ENCODE measurements around the gene ZNF688. TPM values are rescaled to one million over a fixed set of nuclear protein-coding genes. Genes with fewer than 3 reads are reported as not detected.
A peak's percentile ranks its signal among the peaks of the same experiment; 100 is the strongest.

Gene ZNF688
- total and polyA plus RNA-seq, 9 of the 15 experiments (the other 6 are each of a cell fraction or from before 2014, with no cell fraction given): 0.48 to 12.9 (median 4.5) TPM

- TF ChIP-seq PRDM10 (IDR thresholded peaks at IDR 0.05; ENCODE audit: partially characterized antibody) (peak; percentile 8), GATA2 (CRISPR knock-in tag; IDR thresholded peaks at IDR 0.05) (0 out of 2 replicates have a peak, but pooled peaks have one; percentile 5), ETV5 (CRISPR knock-in tag; IDR thresholded peaks at IDR 0.05; ENCODE audit: low read depth) (no peak; the same call in 1 of the 2 replicates), NR2C2 (CRISPR knock-in tag; IDR thresholded peaks at IDR 0.05) (peak; percentile 60; the same call in 1 of the 2 replicates), NR2C2 (tag; IDR thresholded peaks at IDR 0.05) (peak; percentile 93), STAG1 (CRISPR knock-in tag; IDR thresholded peaks at IDR 0.05; ENCODE audit: borderline replicate concordance) (no peak), ZNF586 (CRISPR knock-in tag; conservative IDR thresholded peaks at IDR 0.05) (no peak), CBX1 (IDR thresholded peaks at IDR 0.05; ENCODE audit: low read depth) (0 out of 2 replicates have a peak, but pooled peaks have one; percentile 73), NR2C1 (IDR thresholded peaks at IDR 0.05) (peak; percentile 89), NR2C1 (tag; IDR thresholded peaks at IDR 0.05) (peak; percentile 92), MBD2 (IDR thresholded peaks at IDR 0.05; ENCODE audit: borderline replicate concordance, low read depth) (peak; percentile 100), PPARD (CRISPR knock-in tag; IDR thresholded peaks at IDR 0.05) (no peak), KAT8 (IDR thresholded peaks at IDR 0.05; ENCODE audit: low read depth) (no peak)
- TF ChIP-seq, protein P1, sequence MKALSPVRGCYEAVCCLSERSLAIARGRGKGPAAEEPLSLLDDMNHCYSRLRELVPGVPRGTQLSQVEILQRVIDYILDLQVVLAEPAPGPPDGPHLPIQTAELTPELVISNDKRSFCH (CRISPR knock-in tag; IDR thresholded peaks at IDR 0.05): no peak
- TF ChIP-seq, protein P1 (tag; IDR thresholded peaks at IDR 0.05): 0 out of 2 replicates have a peak, but pooled peaks have one; percentile 30
- TF ChIP-seq, protein P2, sequence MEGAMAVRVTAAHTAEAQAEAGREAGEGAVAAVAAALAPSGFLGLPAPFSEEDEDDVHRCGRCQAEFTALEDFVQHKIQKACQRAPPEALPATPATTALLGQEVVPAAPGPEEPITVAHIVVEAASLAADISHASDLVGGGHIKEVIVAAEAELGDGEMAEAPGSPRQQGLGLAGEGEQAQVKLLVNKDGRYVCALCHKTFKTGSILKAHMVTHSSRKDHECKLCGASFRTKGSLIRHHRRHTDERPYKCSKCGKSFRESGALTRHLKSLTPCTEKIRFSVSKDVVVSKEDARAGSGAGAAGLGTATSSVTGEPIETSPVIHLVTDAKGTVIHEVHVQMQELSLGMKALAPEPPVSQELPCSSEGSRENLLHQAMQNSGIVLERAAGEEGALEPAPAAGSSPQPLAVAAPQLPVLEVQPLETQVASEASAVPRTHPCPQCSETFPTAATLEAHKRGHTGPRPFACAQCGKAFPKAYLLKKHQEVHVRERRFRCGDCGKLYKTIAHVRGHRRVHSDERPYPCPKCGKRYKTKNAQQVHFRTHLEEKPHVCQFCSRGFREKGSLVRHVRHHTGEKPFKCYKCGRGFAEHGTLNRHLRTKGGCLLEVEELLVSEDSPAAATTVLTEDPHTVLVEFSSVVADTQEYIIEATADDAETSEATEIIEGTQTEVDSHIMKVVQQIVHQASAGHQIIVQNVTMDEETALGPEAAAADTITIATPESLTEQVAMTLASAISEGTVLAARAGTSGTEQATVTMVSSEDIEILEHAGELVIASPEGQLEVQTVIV (CRISPR knock-in tag; IDR thresholded peaks at IDR 0.05; ENCODE audit: borderline replicate concordance): no peak
- TF ChIP-seq, protein P3, sequence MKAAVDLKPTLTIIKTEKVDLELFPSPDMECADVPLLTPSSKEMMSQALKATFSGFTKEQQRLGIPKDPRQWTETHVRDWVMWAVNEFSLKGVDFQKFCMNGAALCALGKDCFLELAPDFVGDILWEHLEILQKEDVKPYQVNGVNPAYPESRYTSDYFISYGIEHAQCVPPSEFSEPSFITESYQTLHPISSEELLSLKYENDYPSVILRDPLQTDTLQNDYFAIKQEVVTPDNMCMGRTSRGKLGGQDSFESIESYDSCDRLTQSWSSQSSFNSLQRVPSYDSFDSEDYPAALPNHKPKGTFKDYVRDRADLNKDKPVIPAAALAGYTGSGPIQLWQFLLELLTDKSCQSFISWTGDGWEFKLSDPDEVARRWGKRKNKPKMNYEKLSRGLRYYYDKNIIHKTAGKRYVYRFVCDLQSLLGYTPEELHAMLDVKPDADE (conservative IDR thresholded peaks at IDR 0.05; ENCODE audit: control insufficient read depth, low read depth, low read length): peak; percentile 93
- TF ChIP-seq, protein P4, sequence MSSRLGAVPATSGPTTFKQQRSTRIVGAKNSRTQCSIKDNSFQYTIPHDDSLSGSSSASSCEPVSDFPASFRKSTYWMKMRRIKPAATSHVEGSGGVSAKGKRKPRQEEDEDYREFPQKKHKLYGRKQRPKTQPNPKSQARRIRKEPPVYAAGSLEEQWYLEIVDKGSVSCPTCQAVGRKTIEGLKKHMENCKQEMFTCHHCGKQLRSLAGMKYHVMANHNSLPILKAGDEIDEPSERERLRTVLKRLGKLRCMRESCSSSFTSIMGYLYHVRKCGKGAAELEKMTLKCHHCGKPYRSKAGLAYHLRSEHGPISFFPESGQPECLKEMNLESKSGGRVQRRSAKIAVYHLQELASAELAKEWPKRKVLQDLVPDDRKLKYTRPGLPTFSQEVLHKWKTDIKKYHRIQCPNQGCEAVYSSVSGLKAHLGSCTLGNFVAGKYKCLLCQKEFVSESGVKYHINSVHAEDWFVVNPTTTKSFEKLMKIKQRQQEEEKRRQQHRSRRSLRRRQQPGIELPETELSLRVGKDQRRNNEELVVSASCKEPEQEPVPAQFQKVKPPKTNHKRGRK (tag; IDR thresholded peaks at IDR 0.05): no peak
Observed at GRCh38 chr16:30609926-30610839, 38.7 kb upstream of the ZNF688 start, which contains the start of gene ZNF689 (continued).
